Measurements from ENCODE around the gene TYMS.

Gene TYMS

GRCh38 chr18:668260-668659 is 10.8 kb downstream of the TYMS start:
- Histone ChIP-seq H3K4me3 (ENCODE audit: low read depth in 1 of 2, low read length in 2 of 2) (no peak overlapping the region), H3K4me1 (ENCODE audit: insufficient read depth, low read length) (peaks cover 4% of the 10 kb centered on the region), H3K9ac (ENCODE audit: low read length) (no peak overlapping the region), H3K27me3 (ENCODE audit: control insufficient read depth in 1 of 2, insufficient read depth in 2 of 2, low read length in 2 of 2) (no peaks in the 10 kb centered on the region), H3K36me3 (ENCODE audit: insufficient read depth, low read length) (peaks cover 6% of the 10 kb centered on the region), H3K27ac (ENCODE audit: low read depth, low read length) (no peak overlapping the region), H3K9me3 (ENCODE audit: low read length) (no peaks in the 10 kb centered on the region)

DNA sequence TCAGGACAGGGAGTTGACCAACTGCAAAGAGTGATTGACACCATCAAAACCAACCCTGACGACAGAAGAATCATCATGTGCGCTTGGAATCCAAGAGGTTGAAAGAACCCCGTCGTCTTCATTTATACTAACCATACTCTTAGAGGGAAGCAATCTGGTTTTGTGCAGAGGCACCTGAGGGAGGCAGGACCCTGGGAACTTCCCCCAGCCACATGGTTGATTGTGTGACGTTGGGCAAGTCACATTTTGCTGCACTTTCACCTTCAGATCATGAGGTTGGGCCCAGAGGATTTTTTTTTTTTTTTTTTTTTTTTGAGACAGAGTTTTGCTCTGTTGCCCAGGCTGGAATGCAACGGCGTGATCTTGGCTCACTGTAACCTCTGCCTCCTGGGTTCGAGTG is 11.6 kb downstream of the TYMS start:
- H3K4me1 ChIP-seq (ENCODE audit: insufficient read depth, low read length), result peaks cover 11% of the 10 kb centered on the region
- H3K4me3 ChIP-seq (ENCODE audit: low read depth in 1 of 2, low read length in 2 of 2), result no peak overlapping the region
- H3K27me3 ChIP-seq (ENCODE audit: control insufficient read depth in 1 of 2, insufficient read depth in 2 of 2, low read length in 2 of 2), result no peaks in the 10 kb centered on the region
- no peak overlapping the region for H3K9ac ChIP-seq (ENCODE audit: low read length)
- no peaks in the 10 kb centered on the region for H3K9me3 ChIP-seq (ENCODE audit: low read length)
- H3K36me3 ChIP-seq (ENCODE audit: insufficient read depth, low read length), result peaks cover 6% of the 10 kb centered on the region
- no peak overlapping the region for H3K27ac ChIP-seq (ENCODE audit: low read depth, low read length)

- Histone ChIP-seq H3K36me3 (ENCODE audit: insufficient read depth, low read length) (peaks cover 10% of the 10 kb centered on the region), H3K27ac (ENCODE audit: low read depth, low read length) (no peak overlapping the region), H3K4me1 (ENCODE audit: insufficient read depth, low read length) (peaks cover 21% of the 10 kb centered on the region), H3K9me3 (ENCODE audit: low read length) (no peaks in the 10 kb centered on the region), H3K9ac (ENCODE audit: low read length) (no peak overlapping the region), H3K27me3 (ENCODE audit: control insufficient read depth in 1 of 2, insufficient read depth in 2 of 2, low read length in 2 of 2) (no peaks in the 10 kb centered on the region), H3K4me3 (ENCODE audit: low read depth in 1 of 2, low read length in 2 of 2) (no peak overlapping the region)
Measured at GRCh38 chr18:670522-670921, 13.1 kb downstream of the TYMS start.

DNA sequence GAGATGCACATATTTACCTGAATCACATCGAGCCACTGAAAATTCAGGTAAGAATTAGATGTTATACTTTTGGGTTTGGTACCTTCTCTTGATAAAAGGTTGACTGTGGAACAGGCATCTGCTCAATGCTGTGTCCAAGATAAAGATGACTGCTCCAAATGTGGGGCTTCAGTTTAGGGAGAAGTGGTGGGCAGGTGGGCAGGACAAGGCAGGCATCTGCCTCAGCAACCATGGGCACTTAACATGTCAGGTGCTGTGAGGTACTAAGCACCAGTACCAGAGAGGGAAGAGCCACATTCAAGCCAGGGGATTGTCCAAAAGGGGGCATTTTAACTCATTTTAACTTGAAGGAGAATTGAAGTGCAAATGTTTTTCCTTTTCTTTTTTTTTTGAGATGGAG is 14.0 kb downstream of the TYMS start:
- Histone ChIP-seq H3K4me1 (ENCODE audit: insufficient read depth, low read length) (peaks cover 21% of the 10 kb centered on the region), H3K27ac (ENCODE audit: low read depth, low read length) (no peak overlapping the region), H3K4me3 (ENCODE audit: low read depth in 1 of 2, low read length in 2 of 2) (no peak overlapping the region), H3K9ac (ENCODE audit: low read length) (no peak overlapping the region), H3K36me3 (ENCODE audit: insufficient read depth, low read length) (peaks cover 10% of the 10 kb centered on the region), H3K9me3 (ENCODE audit: low read length) (no peaks in the 10 kb centered on the region), H3K27me3 (ENCODE audit: control insufficient read depth in 1 of 2, insufficient read depth in 2 of 2, low read length in 2 of 2) (no peaks in the 10 kb centered on the region)

- Histone ChIP-seq H3K4me1 (ENCODE audit: insufficient read depth, low read length) (peaks cover 21% of the 10 kb centered on the region), H3K36me3 (ENCODE audit: insufficient read depth, low read length) (peaks cover 12% of the 10 kb centered on the region), H3K27ac (ENCODE audit: low read depth, low read length) (no peak overlapping the region), H3K4me3 (ENCODE audit: low read depth in 1 of 2, low read length in 2 of 2) (no peak overlapping the region), H3K27me3 (ENCODE audit: control insufficient read depth in 1 of 2, insufficient read depth in 2 of 2, low read length in 2 of 2) (no peaks in the 10 kb centered on the region), H3K9me3 (ENCODE audit: low read length) (no peaks in the 10 kb centered on the region), H3K9ac (ENCODE audit: low read length) (no peak overlapping the region)
Measured at GRCh38 chr18:673317-673716, 15.9 kb downstream of the TYMS start.

DNA sequence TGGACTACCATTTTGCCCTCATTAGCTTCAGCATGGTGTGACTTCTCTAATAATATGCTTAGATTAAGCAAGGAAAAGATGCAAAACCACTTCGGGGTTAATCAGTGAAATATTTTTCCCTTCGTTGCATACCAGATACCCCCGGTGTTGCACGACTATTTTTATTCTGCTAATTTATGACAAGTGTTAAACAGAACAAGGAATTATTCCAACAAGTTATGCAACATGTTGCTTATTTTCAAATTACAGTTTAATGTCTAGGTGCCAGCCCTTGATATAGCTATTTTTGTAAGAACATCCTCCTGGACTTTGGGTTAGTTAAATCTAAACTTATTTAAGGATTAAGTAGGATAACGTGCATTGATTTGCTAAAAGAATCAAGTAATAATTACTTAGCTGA is 16.3 kb downstream of the TYMS start:
- no peak overlapping the region for H3K4me3 ChIP-seq (ENCODE audit: low read depth in 1 of 2, low read length in 2 of 2)
- H3K27me3 ChIP-seq (ENCODE audit: control insufficient read depth in 1 of 2, insufficient read depth in 2 of 2, low read length in 2 of 2), result no peaks in the 10 kb centered on the region
- no peaks in the 10 kb centered on the region for H3K9me3 ChIP-seq (ENCODE audit: low read length)
- peaks cover 21% of the 10 kb centered on the region for H3K4me1 ChIP-seq (ENCODE audit: insufficient read depth, low read length)
- H3K36me3 ChIP-seq (ENCODE audit: insufficient read depth, low read length), result peaks cover 16% of the 10 kb centered on the region
- H3K9ac ChIP-seq (ENCODE audit: low read length), result no peak overlapping the region
- H3K27ac ChIP-seq (ENCODE audit: low read depth, low read length), result no peak overlapping the region

- peaks cover 21% of the 10 kb centered on the region for H3K4me1 ChIP-seq (ENCODE audit: insufficient read depth, low read length)
- no peaks in the 10 kb centered on the region for H3K27me3 ChIP-seq (ENCODE audit: control insufficient read depth in 1 of 2, insufficient read depth in 2 of 2, low read length in 2 of 2)
- no peaks in the 10 kb centered on the region for H3K9me3 ChIP-seq (ENCODE audit: low read length)
- no peak overlapping the region for H3K4me3 ChIP-seq (ENCODE audit: low read depth in 1 of 2, low read length in 2 of 2)
- H3K27ac ChIP-seq (ENCODE audit: low read depth, low read length), result no peak overlapping the region
- H3K36me3 ChIP-seq (ENCODE audit: insufficient read depth, low read length), result peaks cover 19% of the 10 kb centered on the region
- H3K9ac ChIP-seq (ENCODE audit: low read length), result no peak overlapping the region
Measured at GRCh38 chr18:675307-675706, 17.9 kb downstream of the TYMS start.

GRCh38 chr18:676069-676468 is 18.6 kb downstream of the TYMS start:
- H3K9me3 ChIP-seq (ENCODE audit: low read length), result no peaks in the 10 kb centered on the region
- peaks cover 21% of the 10 kb centered on the region for H3K4me1 ChIP-seq (ENCODE audit: insufficient read depth, low read length)
- H3K4me3 ChIP-seq (ENCODE audit: low read depth in 1 of 2, low read length in 2 of 2), result no peak overlapping the region
- H3K27me3 ChIP-seq (ENCODE audit: control insufficient read depth in 1 of 2, insufficient read depth in 2 of 2, low read length in 2 of 2), result no peaks in the 10 kb centered on the region
- H3K9ac ChIP-seq (ENCODE audit: low read length), result no peak overlapping the region
- no peak overlapping the region for H3K27ac ChIP-seq (ENCODE audit: low read depth, low read length)
- peaks cover 17% of the 10 kb centered on the region for H3K36me3 ChIP-seq (ENCODE audit: insufficient read depth, low read length)

DNA sequence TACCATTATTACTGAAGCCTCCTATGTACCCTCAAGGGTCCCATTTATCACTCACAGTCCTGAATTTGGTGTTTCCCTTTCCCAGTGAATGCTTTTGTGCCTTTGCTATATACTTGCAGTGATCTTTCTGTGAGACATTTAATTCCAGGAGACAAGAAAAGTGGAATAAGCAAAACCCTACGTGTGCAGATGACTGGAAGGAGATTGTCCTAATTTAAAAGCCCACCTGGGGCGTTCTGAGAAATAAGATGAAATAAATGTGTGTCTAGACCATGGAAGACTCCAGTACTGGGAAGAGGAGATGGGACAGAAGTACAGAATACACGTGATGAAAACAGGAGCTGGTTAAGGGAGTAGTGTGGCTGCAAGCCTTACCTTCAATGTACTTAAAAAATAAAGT is 19.3 kb downstream of the TYMS start:
- Histone ChIP-seq H3K9me3 (ENCODE audit: low read length) (no peaks in the 10 kb centered on the region), H3K27ac (ENCODE audit: low read depth, low read length) (no peak overlapping the region), H3K4me3 (ENCODE audit: low read depth in 1 of 2, low read length in 2 of 2) (no peak overlapping the region), H3K9ac (ENCODE audit: low read length) (no peak overlapping the region), H3K36me3 (ENCODE audit: insufficient read depth, low read length) (peaks cover 24% of the 10 kb centered on the region), H3K4me1 (ENCODE audit: insufficient read depth, low read length) (peaks cover 21% of the 10 kb centered on the region), H3K27me3 (ENCODE audit: control insufficient read depth in 1 of 2, insufficient read depth in 2 of 2, low read length in 2 of 2) (no peaks in the 10 kb centered on the region)

DNA sequence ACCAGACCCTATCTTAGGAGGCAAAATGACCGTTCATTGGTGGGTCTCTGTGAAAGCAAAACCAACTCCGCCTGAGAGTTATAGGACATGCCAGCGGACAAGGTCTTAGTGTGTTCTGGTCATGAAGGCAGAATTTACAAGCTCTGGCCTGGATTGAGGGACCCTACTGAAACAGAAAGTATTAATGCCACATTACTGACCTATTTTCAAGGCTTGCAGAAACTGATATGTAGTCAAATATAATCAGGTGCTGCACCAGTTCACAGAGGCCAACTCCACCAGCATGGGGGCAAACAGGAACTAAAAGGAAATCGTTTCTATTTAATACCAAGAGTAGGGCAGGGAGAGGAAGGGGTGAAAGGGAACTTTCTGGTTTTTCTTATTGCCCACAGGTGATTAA is 19.7 kb downstream of the TYMS start:
- H3K9ac ChIP-seq (ENCODE audit: low read length), result no peak overlapping the region

DNA sequence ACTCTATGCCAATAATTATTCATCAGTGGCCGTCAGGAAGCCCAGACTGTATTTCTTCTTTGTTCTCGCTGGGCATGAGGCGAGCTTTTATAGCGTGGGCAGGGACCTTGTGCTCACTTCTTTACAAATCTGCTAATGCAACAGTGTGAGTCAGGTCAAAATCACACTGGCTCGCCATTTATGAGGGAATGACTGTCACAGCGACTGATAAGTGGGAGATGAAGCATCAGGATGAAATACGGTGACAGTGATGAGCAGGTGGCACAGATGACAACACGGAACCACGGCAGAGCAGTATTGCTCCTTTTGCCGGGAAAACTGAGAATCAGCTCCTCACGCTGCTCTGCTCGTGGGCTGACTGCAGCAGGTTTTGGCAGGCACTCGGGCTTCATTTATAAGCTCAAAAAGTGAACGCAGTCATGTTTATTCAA is 20.5 kb downstream of the TYMS start:
- no peak overlapping the region for H3K9ac ChIP-seq (ENCODE audit: low read length)
- no peak overlapping the region for H3K4me3 ChIP-seq (ENCODE audit: low read depth in 1 of 2, low read length in 2 of 2)
- no peak overlapping the region for H3K27ac ChIP-seq (ENCODE audit: low read depth, low read length)
- peaks cover 32% of the 10 kb centered on the region for H3K36me3 ChIP-seq (ENCODE audit: insufficient read depth, low read length)
- no peaks in the 10 kb centered on the region for H3K9me3 ChIP-seq (ENCODE audit: low read length)
- peaks cover 19% of the 10 kb centered on the region for H3K4me1 ChIP-seq (ENCODE audit: insufficient read depth, low read length)
- H3K27me3 ChIP-seq (ENCODE audit: control insufficient read depth in 1 of 2, insufficient read depth in 2 of 2, low read length in 2 of 2), result no peaks in the 10 kb centered on the region

More for the DNA sequence above, 19.7 kb downstream of the TYMS start:
- H3K27me3 ChIP-seq (ENCODE audit: control insufficient read depth in 1 of 2, insufficient read depth in 2 of 2, low read length in 2 of 2), result no peaks in the 10 kb centered on the region
- H3K36me3 ChIP-seq (ENCODE audit: insufficient read depth, low read length), result peaks cover 28% of the 10 kb centered on the region
- no peak overlapping the region for H3K27ac ChIP-seq (ENCODE audit: low read depth, low read length)
- no peaks in the 10 kb centered on the region for H3K9me3 ChIP-seq (ENCODE audit: low read length)
- H3K4me1 ChIP-seq (ENCODE audit: insufficient read depth, low read length), result peaks cover 21% of the 10 kb centered on the region
- H3K4me3 ChIP-seq (ENCODE audit: low read depth in 1 of 2, low read length in 2 of 2), result no peak overlapping the region

DNA sequence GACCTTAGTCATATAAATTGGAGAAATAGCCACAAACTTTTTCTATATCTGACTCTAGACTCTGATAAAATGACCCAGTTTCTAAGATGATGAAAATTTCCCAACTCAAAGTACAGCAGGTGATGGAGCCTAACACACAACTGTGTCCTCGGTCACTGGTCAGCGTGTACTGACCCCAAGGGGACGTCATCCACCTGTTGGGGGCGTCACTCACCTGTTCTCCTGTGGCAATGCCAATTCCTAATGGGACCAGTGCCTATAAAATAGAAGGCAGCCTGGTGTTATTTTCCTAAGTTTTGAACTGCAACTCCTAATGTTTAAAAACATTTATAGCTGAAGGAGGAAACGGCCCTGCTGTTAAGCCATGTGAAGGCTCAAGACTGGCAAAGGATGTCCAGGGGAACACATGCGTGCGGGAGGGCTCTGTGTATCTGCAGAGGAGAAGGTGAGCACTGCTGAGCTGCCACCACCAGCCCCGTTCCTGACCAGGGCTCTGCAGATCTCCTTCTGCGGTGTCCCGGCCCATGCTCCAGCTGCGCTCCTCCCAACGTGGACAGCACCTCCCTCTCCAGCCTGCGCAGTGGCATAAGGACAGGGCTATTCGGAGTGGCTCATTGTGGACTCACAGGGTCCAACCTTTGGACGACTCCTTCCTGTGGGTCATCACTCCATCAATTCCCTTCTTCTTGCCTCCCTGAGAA is 21.2 kb downstream of the TYMS start:
- H3K36me3 ChIP-seq (ENCODE audit: insufficient read depth, low read length), result peaks cover 38% of the 10 kb centered on the region
- H3K4me3 ChIP-seq (ENCODE audit: low read depth in 1 of 2, low read length in 2 of 2), result no peak overlapping the region
- no peak overlapping the region for H3K9ac ChIP-seq (ENCODE audit: low read length)
- no peaks in the 10 kb centered on the region for H3K27me3 ChIP-seq (ENCODE audit: control insufficient read depth in 1 of 2, insufficient read depth in 2 of 2, low read length in 2 of 2)
- H3K27ac ChIP-seq (ENCODE audit: low read depth, low read length), result no peak overlapping the region
- H3K4me1 ChIP-seq (ENCODE audit: insufficient read depth, low read length), result peaks cover 15% of the 10 kb centered on the region
- no peaks in the 10 kb centered on the region for H3K9me3 ChIP-seq (ENCODE audit: low read length)

Data from muscle layer of colon (tissue), 2 donors.